Skeletal muscle tissue (tissue), 4 donors: ENCODE measurements around the gene PNISR. TPM values are rescaled to one million over a fixed set of nuclear protein-coding genes. Genes with fewer than 3 reads are reported as not detected.

Source experiments
- H3K27ac ChIP-seq: one replicate; pipeline ENCODE4 v1.7.0; 2013; ENCODE audit warnings: mild to moderate bottlenecking, low read depth, low read length, inconsistent platforms
- H3K27me3 ChIP-seq, 3 donors: one replicate each; pipeline ENCODE4 v1.7.0; 2013; ENCODE audit warnings: low read length in 3 of 3; ENCODE audit not compliant: control insufficient read depth in 3 of 3, insufficient read depth in 3 of 3
- H3K36me3 ChIP-seq, 3 donors: one replicate each; pipeline ENCODE4 v1.7.0; 2013; ENCODE audit warnings: low read length in 3 of 3; ENCODE audit not compliant: control insufficient read depth in 3 of 3, insufficient read depth in 3 of 3
- H3K4me1 ChIP-seq, 3 donors: one replicate each; pipeline ENCODE4 v1.7.0; 2013; ENCODE audit warnings: low read length in 3 of 3, mild to moderate bottlenecking in 3 of 3; ENCODE audit not compliant: control insufficient read depth in 3 of 3, insufficient read depth in 3 of 3
- H3K4me3 ChIP-seq, 3 donors: one replicate each; pipeline ENCODE4 v1.7.0; 2013; ENCODE audit warnings: low read length in 3 of 3
- H3K9ac ChIP-seq, 3 donors: one replicate each; pipeline ENCODE4 v1.7.0; 2013; ENCODE audit warnings: low read length in 3 of 3, mild to moderate bottlenecking in 3 of 3, moderate library complexity in 2 of 3, low read depth in 1 of 3
- H3K9me3 ChIP-seq, 3 donors: one replicate each; pipeline ENCODE4 v1.7.0; 2013; ENCODE audit warnings: low read length in 3 of 3; ENCODE audit not compliant: control insufficient read depth in 3 of 3
- total RNA-seq: library from RNA; depleted of rRNA; stranded (reverse); fragments of >200 nt; gene quantifications from one replicate; pipeline ENCODE4 v1.2.3, GENCODE V29; 2014
- donor health status: Osteomylitis.

Gene PNISR
- total RNA-seq, 1 donor from 2014 or later: 54.3 TPM

DNA sequence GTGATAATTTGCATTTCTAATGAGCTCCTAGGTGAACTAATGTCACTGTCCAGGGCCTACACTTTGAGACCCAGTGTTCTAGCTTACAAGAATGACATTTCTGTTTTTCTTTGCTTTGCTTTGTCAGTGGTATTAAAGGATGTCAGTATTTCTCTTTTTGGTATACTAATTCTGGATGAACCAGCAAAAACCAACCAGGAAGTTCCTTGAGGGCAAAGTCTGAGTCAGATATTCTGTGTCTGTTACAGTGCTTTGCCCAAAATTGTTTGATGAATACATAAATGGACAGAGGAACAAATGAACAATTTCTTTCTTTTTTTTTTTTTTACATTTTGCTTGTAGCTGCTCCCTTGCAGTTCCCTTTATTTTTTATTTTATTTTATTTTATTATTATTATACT lies 46.5 kb downstream of the PNISR start:
- H3K9me3 ChIP-seq: no peaks in the 10 kb centered on the region
- no peaks in the 10 kb centered on the region for H3K27me3 ChIP-seq
- no peak overlapping the region for H3K4me3 ChIP-seq
- H3K27ac ChIP-seq: no peak overlapping the region
- H3K36me3 ChIP-seq: peaks cover 0 to 7% (median 4%) of the 10 kb centered on the region in 3 donors
- no peak overlapping the region for H3K9ac ChIP-seq
- H3K4me1 ChIP-seq: no peaks in the 10 kb centered on the region

DNA sequence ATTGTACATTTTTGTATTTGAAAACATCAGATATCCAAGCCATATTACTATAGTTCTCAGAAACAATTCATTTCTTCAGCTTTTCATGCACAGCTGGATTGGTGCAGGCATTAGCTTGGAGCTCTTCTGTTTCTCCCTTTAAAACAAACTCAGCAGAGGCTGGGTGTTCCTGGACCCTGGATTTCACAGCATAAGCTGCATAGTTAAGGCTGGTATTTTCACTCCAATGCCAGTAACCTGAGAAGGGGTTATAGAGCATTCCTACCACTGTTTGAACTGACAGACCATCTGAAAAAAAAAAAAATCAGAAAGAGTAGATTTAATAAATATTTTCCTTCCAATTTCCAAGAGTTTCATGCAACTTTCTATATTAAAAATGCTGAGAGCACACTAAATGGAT lies 55.6 kb downstream of the PNISR start:
- Histone ChIP-seq H3K4me1 (no peaks in the 10 kb centered on the region), H3K27ac (no peak overlapping the region), H3K27me3 (no peaks in the 10 kb centered on the region), H3K9me3 (no peaks in the 10 kb centered on the region), H3K4me3 (no peak overlapping the region), H3K9ac (no peak overlapping the region), H3K36me3 (peaks cover 0 to 6% (median 2%) of the 10 kb centered on the region in 3 donors)

DNA sequence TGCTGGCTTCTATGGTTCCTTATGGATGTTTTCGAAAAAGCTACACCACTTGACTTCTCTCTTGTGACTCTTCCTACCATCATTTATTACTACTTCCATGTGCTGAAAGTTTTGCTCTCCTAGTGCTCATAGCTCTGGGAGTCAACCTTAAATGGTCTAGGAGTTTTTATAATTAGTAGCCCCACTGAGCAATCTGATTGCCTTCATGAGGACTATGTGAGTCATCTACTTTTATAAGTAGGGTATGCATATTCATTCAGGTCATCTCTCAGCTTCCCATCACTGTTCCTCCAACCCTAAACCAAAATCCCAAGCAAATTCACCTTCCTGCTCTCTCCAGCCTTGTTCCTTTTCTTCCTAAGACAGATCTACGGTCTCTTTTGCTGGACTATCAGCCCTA lies 58.3 kb downstream of the PNISR start:
- no peak overlapping the region for H3K9ac ChIP-seq
- H3K27me3 ChIP-seq: no peaks in the 10 kb centered on the region
- peaks cover 0 to 6% (median 2%) of the 10 kb centered on the region in 3 donors for H3K36me3 ChIP-seq
- H3K4me3 ChIP-seq: no peak overlapping the region
- no peaks in the 10 kb centered on the region for H3K9me3 ChIP-seq
- no peaks in the 10 kb centered on the region for H3K4me1 ChIP-seq
- H3K27ac ChIP-seq: no peak overlapping the region

DNA sequence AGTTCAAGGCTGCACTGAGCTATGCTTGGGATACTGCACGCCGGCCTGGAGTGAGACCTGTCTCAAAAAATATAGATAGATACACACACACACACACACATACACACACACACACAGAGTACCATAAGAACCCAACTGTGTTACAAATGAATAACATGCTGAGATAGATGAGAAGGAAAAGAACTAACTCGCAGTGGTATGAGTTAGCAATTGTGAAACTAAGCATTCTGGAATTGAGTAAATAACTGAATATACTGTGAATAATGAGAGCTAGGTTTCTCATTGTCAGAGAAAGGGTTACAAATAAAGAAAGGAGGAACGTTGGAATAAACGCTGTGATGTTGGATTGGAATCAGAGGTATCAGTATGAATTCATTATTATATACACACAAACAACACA lies 61.1 kb downstream of the PNISR start:
- Histone ChIP-seq H3K4me3 (no peak overlapping the region), H3K4me1 (no peaks in the 10 kb centered on the region), H3K36me3 (no peaks in the 10 kb centered on the region), H3K27me3 (peaks cover 0 to 3% (median 0%) of the 10 kb centered on the region in 3 donors), H3K27ac (no peak overlapping the region), H3K9me3 (no peaks in the 10 kb centered on the region), H3K9ac (no peak overlapping the region)

DNA sequence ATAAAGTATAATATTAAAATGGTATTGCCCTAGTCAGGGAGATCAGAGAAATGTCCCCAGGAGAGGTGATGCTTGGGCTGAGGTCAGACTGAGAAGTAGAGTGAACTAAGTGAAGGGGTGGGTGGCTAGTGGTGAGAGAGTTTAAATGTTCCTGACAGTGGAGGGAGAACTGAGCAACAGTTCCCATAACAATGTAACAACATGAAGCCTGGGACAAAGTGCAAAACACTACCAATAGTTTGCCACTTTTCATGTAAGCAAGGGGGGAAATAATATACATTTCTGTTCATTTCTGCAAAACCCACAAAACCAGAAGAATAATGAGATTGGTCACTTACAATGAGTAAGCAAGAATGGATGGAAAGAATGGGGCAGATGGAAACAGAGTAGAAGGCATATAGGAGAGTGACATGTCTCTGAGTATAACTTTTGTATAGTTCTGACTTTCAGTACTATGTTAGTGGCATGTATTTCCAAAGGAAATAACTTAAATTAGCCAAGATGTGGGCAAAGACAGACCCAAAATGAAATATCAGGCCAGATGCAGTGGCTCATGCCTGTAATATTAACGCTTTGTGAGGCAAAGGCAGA lies 62.3 kb downstream of the PNISR start:
- Histone ChIP-seq H3K9ac (no peak overlapping the region), H3K4me3 (no peak overlapping the region), H3K9me3 (no peaks in the 10 kb centered on the region), H3K4me1 (no peaks in the 10 kb centered on the region), H3K36me3 (no peaks in the 10 kb centered on the region), H3K27ac (no peak overlapping the region), H3K27me3 (peaks cover 0 to 3% (median 0%) of the 10 kb centered on the region in 3 donors)

DNA sequence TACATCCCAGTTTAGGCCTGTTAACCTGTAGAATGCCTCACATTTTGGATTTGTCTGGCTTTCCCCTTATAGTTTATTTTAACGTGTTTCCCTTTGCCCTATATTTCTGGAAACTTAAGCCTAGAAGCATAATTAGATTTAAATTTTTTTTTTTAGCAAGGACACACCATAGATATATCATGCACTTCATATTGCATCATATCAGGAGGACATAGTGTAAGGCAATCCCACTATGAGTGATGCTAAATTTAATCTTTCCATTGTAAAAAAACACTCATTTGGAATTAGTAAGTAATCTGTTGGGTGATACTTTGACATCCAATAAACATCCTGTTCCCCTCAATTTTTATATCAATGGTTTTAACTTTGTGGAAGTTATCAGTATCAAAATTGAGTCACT lies 65.3 kb downstream of the PNISR start:
- Histone ChIP-seq H3K9ac (no peak overlapping the region), H3K27ac (no peak overlapping the region), H3K4me1 (no peaks in the 10 kb centered on the region), H3K27me3 (peaks cover 0 to 3% (median 3%) of the 10 kb centered on the region in 3 donors), H3K9me3 (no peaks in the 10 kb centered on the region), H3K36me3 (no peaks in the 10 kb centered on the region), H3K4me3 (no peak overlapping the region)

DNA sequence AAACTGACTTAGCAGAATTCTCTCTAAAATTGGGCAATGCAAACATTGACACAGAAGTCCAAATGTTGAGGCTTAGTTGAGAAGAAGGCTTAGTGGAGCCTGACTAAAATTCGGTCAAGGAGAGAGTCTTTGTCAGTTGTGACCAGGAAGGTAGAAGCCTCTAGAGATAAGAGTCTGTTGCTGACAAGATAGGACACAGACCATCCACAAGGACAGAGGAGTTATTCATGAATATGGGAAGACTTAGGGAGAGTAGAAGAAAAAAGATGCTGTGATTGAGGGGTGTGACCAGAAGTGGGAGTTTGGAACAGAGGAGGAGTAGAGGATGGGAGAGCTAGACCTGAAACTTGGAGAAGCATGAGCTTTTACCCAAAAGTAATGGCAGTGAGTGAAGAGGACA lies 68.5 kb downstream of the PNISR start:
- Histone ChIP-seq H3K9ac (no peak overlapping the region), H3K4me3 (no peak overlapping the region), H3K36me3 (no peaks in the 10 kb centered on the region), H3K27me3 (peaks cover 2 to 24% (median 17%) of the 10 kb centered on the region in 3 donors), H3K4me1 (no peaks in the 10 kb centered on the region), H3K9me3 (no peaks in the 10 kb centered on the region), H3K27ac (no peak overlapping the region)

DNA sequence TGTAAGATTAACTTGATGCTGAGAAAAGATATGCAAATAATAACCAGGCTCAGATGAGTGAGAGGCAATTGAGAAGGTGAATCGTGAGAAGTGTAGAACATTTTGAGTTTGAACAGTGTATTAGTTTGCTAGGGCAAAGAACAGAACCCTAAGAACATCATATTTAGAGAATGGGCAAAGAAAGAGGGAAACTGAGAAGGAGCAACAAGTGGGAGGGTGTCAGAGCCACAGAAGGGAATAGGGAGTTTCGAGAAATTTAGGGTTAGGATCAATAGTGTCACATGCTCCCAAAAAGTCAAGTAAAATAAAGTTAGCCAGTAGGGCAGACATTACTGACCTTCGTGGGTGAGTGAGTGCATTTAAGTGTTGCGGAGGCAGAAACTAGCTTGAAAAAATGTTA lies 70.1 kb downstream of the PNISR start:
- Histone ChIP-seq H3K4me3 (no peak overlapping the region), H3K27ac (no peak overlapping the region), H3K36me3 (no peaks in the 10 kb centered on the region), H3K9me3 (no peaks in the 10 kb centered on the region), H3K4me1 (peaks cover 0 to under 1% (median 0%) of the 10 kb centered on the region in 3 donors), H3K27me3 (peaks cover 8 to 35% (median 27%) of the 10 kb centered on the region in 3 donors), H3K9ac (no peak overlapping the region)

DNA sequence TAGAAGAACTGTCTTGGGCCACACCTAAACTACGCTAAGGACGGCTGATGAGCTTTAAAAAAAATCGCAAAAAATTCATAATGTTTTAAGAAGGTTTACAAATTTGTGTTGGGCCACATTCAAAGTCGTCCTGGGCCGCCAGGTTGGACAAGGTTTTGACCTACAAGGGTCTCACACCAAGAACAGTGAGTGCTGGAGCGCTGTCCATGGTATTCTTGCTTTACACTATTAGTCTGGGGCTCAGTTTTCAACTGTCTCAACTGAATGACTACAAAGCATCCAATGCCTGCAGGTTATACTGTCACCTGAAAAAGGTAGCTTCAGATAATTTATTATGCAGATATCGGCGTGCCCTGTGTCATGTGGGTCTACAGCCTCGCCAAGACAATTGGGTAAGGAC lies 72.0 kb downstream of the PNISR start:
- no peaks in the 10 kb centered on the region for H3K36me3 ChIP-seq
- no peak overlapping the region for H3K27ac ChIP-seq
- peaks cover 0 to 3% (median 2%) of the 10 kb centered on the region in 3 donors for H3K4me1 ChIP-seq
- H3K4me3 ChIP-seq: no peak overlapping the region
- H3K9ac ChIP-seq: no peak overlapping the region
- peaks cover 15 to 42% (median 35%) of the 10 kb centered on the region in 3 donors for H3K27me3 ChIP-seq
- H3K9me3 ChIP-seq: no peaks in the 10 kb centered on the region

DNA sequence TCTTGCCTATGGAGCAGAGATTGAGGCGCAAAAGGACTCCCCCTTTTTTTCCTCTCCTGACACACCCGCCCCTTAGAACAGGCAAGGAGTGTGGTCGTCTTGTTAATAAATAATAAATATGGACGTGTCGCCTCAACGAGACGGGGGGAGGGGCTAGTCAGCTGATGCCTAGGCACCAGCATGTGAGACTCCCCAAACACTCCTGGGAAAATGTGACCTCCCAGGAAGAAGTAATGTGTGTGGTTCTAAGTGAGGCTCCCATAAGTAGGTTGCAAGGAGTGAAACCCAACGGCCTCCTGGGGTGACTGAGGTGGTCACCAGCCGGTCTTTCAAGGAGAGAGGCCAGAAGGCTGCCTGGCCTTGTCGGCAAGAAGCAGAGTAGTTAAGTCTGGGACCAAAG lies 74.5 kb downstream of the PNISR start:
- peaks cover 15 to 51% (median 35%) of the 10 kb centered on the region in 3 donors for H3K27me3 ChIP-seq

More for the DNA sequence above, 74.5 kb downstream of the PNISR start:
- Histone ChIP-seq H3K27ac (no peak overlapping the region), H3K4me1 (peaks cover 0 to 3% (median 2%) of the 10 kb centered on the region in 3 donors), H3K4me3 (no peak overlapping the region), H3K9me3 (no peaks in the 10 kb centered on the region), H3K9ac (no peak overlapping the region), H3K36me3 (no peaks in the 10 kb centered on the region)
